Left cardiac atrium (tissue), 4 donors: Measurements from ENCODE around the gene MZF1. TPM values are rescaled to one million over a fixed set of nuclear protein-coding genes. Genes with fewer than 3 reads are reported as not detected.
A peak's percentile ranks its signal among the peaks of the same experiment; 100 is the strongest.

ENCODE experiments used
- ATAC-seq, 2 donors: fragments of 200-7000 bp; cut with Tn5 transposase; one replicate each; pipeline ENCODE4 v1.9.1; 2020; ENCODE audit warnings: mild to moderate bottlenecking in 2 of 2, moderate library complexity in 2 of 2
- DNase-seq: peaks from one replicate; pipeline ENCODE4 v3.0.0-alpha.2; 2020
- intact Hi-C, 2 donors: fragments of 100-400 bp; cut with DNase I; formaldehyde crosslinking; loops; one replicate each; pipeline versions ENCODE4 v1.14.1 to v1.15.1; 2022 to 2023
- microRNA-seq, 2 donors: library from miRNA; unstranded; fragments of <30 nt; microRNA quantifications; one replicate each; pipeline ENCODE4 v1.2.0, GENCODE V29; 2020
- total RNA-seq, 2 donors: library from RNA; stranded (reverse); fragmentation: NEBNext Ultra II Directional; extraction: Animal tissue kit (Norgen Biotek cat#: 25700); gene quantifications; one replicate each; pipeline ENCODE4 v1.2.1, GENCODE V29; 2021
- donor health status: DM: no; HTN: yes; CAD: no.
- donor health status: DM: no; HTN: yes; CAD: no; lungs with severe emphysema.
- donor health status: DM: yes; HTN: yes; CAD: no.
- donor health status: Dilated cardiomyopathy.

Gene MZF1
- total RNA-seq, 2 donors from 2014 or later, result 9.2 to 11.0 TPM

GRCh38 chr19:58518256-58519086, 54.7 kb downstream of the MZF1 start:
- intact Hi-C loops, result no loop called here
- DNase-seq, result no peak
- ATAC-seq, result no peak

DNA sequence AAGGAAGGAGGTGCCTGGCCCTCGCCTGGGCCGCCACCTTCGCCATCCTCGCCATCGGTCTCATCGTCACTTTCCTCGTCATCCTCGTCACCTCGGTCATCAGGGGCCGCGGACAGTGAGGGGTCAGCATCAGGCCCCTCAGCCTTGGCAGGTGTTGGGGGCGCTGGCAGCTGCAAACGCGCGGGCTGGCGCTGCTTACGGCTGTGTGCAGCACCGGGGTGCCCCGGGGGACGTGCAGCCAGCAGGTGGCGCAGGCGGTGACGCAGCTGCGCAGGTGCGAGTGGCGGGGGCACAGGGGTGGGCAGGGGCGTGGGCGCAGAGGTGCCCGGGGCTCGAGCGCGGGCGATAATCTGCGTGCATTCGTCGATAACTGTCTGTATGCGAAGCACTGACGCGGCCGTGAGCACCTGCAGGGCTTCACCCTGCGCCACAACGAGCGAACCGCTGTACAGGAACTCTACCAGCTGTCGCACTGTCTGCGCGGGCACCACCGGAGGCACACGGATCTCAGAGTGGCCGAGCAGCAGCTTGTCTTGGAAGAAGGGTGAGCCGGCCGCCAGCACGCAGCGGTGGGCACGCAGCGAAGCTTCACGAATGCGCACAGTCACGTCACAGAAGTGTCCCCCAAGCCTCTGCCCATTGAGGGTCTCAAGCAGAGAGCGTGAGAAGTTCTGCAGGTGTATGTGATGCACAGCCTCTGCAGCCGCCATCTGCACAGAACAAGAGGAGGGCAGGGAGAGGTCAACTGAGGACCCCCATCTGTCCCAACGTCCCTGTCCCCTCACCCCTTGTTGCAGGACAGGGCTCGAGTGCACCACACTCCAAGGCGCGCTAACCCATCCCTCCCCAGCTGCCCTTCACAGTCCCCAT, 55.9 kb downstream of the MZF1 start:
- DNase-seq, result no peak
- intact Hi-C loops, result no loop called here
- ATAC-seq, result no peak

DNA sequence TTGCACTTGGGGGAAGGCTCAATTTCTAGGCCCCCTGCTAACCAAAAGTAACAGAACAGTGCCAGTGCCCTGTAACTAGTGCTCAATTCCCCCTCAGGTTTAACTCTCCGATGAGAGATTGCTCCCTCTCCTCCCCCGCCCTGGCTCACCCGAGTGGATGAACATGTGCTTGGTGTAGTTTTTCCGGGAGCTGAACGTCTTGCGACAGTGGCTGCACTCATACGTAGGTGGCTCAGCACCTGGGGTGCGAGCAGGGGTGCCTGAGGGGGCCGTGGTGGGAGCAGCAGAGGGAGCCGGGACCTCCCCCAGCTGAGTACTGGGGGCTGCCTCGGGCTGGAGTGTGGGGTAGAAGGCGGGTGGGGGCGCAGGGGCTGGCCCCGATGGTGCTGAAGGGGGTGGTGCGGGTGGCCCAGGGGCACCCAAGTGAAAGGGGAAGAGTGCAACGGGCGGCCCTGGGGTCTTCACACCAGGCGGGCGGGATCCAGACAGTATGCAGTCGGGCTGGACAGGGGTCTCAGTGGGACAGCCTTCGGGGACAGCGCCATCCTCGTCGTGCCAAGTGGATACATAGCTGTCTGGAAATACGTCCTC, 56.8 kb downstream of the MZF1 start:
- intact Hi-C loops, result no loop called here
- no peak for DNase-seq
- no peak for ATAC-seq

DNA sequence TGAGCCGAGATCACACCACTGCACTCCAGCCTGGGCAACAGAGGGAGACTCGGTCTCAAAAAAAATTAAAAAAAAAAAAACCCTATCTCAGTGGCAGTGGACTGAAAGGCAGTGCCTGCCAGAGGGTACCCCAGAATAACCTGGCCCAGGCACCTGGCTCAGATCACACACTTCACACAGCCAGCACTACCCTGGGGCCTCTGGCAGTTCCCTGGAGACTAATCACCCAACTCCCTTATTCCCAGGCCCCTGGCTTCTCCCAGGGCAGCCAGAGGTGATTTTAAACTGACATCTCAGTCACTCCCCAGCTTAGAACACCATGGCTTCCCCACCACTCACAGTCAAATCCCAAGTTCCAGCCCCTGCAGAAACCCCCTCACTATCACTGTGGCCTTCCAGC, 57.9 kb downstream of the MZF1 start:
- ATAC-seq, result no peak
- intact Hi-C loops, result no loop called here
- no peak for DNase-seq

- intact Hi-C loops, result no loop called here
- DNase-seq (no peak), ATAC-seq (no peak)
These were observed 58.5 kb downstream of the MZF1 start for GRCh38 chr19:58514564-58515022.

GRCh38 chr19:58513694-58514563, 59.2 kb downstream of the MZF1 start:
- intact Hi-C loops, result no loop called here
- ATAC-seq, result peak; percentile 91 to 94
- DNase-seq, result peak; percentile 92

DNA sequence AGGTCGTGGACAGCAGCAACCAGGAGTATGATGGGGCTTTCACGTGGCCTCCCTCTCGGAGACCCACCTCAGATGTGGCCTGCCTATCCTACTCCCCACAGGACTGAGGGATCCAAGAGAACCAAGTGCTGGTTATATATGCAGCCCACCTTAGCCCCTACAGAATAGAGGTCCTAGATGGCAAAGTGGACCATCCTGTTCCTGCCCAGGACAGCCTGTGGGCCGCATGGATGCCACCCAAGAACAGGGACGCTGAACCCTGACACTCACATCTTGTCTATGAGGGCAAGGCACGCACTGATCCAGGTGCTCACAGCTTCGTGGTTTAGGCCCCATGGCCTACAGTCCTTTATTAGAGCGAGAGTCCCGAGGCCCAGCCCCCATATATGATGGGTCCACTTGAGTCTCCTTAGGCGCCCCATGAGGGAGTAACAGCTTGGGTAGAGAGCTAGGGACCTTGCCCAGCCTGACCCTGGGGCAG, 59.9 kb downstream of the MZF1 start:
- intact Hi-C loops, result no loop called here
- DNase-seq, result no peak
- peak in 1 of 2 donors; percentile 5 for ATAC-seq

Small RNA genes lying within 50 kb of the gene (microRNA-seq; reads per million reads assigned to microRNA genes)
- gene MIR6807, result 0.27 to 0.60 reads per million in 2 donors

Other genes with a start within 250 kb of the MZF1 start
- gene ZSCAN22, start 246.3 kb downstream of the MZF1 start, total RNA-seq, result 1 to 10 TPM; 2.0 to 2.1 TPM
- 10 to 100 TPM; 18.3 to 18.9 TPM for gene A1BG, start 219.8 kb downstream of the MZF1 start, total RNA-seq
- gene ZNF497, start 210.6 kb downstream of the MZF1 start, total RNA-seq, result under 1 TPM; 0.37 to 0.41 TPM
- gene ZNF837, start 192.3 kb downstream of the MZF1 start, total RNA-seq, result under 1 TPM; 0.44 to 0.53 TPM
- 100 to 1,000 TPM; 572 to 598 TPM for gene RPS5, start 186.1 kb downstream of the MZF1 start, total RNA-seq
- not detected for gene RNF225, start 177.7 kb downstream of the MZF1 start, total RNA-seq
- gene ZNF584, start 164.7 kb downstream of the MZF1 start, total RNA-seq, result 10 to 100 TPM; 13.2 to 25.0 TPM
- 1 to 10 TPM; 4.7 to 7.3 TPM for gene ZNF132, start 133.2 kb downstream of the MZF1 start, total RNA-seq
- gene ZNF324B, start 121.7 kb downstream of the MZF1 start, total RNA-seq, result 1 to 10 TPM; 3.9 to 4.7 TPM
- 1 to 10 TPM; 4.4 to 6.1 TPM for gene ZNF324, start 106.3 kb downstream of the MZF1 start, total RNA-seq
- 1 to 10 TPM; 4.1 to 5.1 TPM for gene ZNF446, start 97.0 kb downstream of the MZF1 start, total RNA-seq
- 1 to 10 TPM; 6.0 to 6.3 TPM for gene SLC27A5, start 61.3 kb downstream of the MZF1 start, total RNA-seq
- 10 to 100 TPM; 10.2 to 11.7 TPM for gene ZBTB45, start 53.5 kb downstream of the MZF1 start, total RNA-seq
- gene TRIM28, start 29.3 kb downstream of the MZF1 start, total RNA-seq, result 100 to 1,000 TPM; 135 to 150 TPM
- 100 to 1,000 TPM; 109 to 113 TPM for gene CHMP2A, start 18.2 kb downstream of the MZF1 start, total RNA-seq
- gene UBE2M, start 14.7 kb downstream of the MZF1 start, total RNA-seq, result 100 to 1,000 TPM in 1 of 2 donors, 10 to 100 TPM in 1; 91.4 to 113 TPM